ENCODE measurements around the gene LIMK2.
"Not testable (repeated sequence)": the region's sequence is repeated elsewhere in the genome, so short reads cannot be mapped to it uniquely, and the experiment has no call there.

LIMK2 gene

GRCh38 chr22:31244943-31245451 lies 32.9 kb downstream of the LIMK2 start:
- no peak for DNase-seq

GRCh38 chr22:31245998-31246397 lies 33.9 kb downstream of the LIMK2 start:
- DNase-seq, result not testable (repeated sequence)

GRCh38 chr22:31246687-31247086 lies 34.6 kb downstream of the LIMK2 start:
- DNase-seq, result no peak

DNA sequence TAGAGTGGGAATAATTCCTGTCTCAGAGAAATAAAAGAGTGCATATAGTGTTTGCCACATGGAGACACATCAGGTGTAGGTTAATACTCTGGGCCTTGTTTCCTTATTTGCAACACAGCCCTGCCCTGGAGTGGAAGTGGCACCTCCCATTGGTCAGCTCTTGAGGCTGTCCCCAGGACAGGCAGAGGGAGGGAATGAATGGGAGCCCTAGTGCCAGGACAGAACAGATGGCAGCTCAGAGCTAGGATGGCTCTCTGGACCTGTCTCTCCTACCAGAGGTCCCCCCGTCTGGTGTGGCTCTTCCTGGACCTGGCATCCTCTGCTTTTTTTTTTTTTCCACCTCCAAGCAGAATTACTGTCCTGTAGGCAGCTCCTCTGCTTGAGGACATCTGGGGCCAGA lies 35.6 kb downstream of the LIMK2 start:
- DNase-seq, result peak; percentile 61 to 78

DNA sequence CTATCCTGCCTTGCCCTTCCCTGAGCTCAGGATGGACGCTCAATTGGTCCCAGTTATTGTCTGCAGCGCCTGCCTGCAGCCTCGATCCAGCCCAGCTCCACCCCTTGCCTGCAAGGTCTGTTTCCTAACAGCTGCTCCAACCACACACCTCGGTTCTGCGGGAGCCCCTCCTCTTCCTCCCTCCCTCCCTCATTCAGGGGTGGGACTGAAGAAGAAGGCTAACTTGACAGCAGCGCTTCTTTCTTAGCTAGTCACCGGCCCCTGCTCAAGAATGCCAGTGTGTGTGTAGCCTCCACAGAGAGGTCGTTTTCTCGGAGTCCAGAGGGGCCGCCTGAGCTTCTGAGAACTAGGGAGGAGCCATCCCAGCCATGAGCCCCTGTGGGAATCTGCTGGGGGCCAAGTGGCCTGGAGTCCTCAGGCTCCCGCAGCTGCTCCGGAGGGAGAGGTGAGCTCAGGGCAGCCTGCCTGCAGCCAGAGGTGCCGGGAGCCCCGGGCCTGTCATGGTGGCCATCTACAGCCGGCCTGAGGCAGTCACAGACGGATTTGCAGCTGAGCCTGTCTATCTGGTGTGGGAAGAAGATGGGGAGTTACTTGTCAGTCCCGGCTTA lies 36.1 kb downstream of the LIMK2 start:
- peak; percentile 44 to 74 for DNase-seq

DNA sequence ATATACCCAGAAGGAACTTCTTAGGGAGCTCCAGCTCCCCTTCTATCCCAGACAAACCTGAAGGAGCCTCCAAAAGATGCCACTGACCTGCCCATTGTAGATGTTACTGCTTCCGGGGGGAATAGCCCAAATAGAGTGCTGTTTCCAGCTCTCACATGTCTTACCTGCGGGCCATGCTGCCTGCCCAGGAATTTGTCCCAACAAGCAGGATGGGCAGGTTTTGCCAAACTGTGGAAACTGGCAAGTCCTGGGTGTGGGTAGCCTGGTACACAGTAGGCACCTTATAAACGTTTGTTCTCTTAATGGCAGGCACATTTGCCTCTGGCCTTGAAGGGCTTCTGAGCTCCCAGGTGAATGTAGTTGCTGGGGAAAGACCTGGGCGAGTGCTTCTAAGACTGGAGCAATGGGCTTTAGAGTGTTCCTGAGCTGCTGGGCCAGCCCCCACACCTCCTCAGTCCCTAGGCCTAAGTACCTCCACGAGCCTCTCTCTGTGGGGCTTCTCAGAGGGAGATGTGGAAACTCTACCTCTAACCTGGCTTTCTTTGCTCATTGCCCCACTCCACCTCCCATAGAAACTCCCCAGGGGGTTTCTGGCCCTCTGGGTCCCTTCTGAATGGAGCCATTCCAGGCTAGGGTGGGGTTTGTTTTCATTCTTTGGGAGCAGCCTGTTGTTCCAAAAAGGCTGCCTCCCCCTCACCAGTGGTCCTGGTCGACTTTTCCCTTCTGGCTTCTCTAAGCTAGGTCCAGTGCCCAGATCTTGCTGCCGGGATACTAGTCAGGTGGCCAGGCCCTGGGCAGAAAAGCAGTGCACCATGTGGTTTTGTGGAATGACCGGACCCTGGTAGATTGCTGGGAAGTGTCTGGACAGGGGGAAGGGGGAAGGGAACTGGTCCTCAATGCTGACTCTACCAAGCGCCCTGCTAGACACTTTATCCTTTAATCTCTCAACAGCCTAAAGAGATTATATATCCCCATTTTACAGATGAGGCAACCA lies 37.2 kb downstream of the LIMK2 start:
- no peak for DNase-seq

GRCh38 chr22:31250740-31251600 lies 38.9 kb downstream of the LIMK2 start:
- no peak for DNase-seq

GRCh38 chr22:31253949-31254348 lies 41.9 kb downstream of the LIMK2 start:
- DNase-seq, result no peak

DNA sequence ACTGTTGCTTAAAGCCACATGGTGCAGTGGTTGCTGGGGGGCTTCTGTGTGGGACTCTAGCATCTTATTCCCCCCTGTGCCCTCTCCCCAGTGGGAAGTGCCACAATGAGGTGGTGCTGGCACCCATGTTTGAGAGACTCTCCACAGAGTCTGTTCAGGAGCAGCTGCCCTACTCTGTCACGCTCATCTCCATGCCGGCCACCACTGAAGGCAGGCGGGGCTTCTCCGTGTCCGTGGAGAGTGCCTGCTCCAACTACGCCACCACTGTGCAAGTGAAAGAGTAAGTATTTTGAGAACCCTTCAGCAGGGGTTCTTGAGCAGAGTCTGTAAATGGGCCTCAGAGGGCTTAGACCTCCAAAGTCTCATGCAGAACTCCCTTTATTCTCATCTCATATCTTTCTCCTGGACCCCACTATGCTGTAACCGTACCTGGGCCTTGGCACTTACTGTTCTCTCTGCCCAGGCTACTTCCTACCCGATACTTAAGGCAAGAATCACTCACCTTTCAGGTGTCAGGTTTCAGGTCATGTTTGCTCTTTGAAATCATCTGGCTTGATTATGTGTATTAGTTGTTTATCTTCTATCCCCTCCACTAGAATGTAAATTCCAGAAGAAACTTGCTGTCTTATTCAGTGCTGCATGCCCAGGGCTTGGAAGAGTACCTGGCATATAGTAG lies 47.8 kb downstream of the LIMK2 start:
- DNase-seq, result no peak

GRCh38 chr22:31260474-31260856 lies 48.4 kb downstream of the LIMK2 start:
- DNase-seq, result no peak

GRCh38 chr22:31262312-31263133 lies 50.4 kb downstream of the LIMK2 start:
- no peak for DNase-seq

- DNase-seq, result no peak
Measured at GRCh38 chr22:31263896-31264640, 52.0 kb downstream of the LIMK2 start.

GRCh38 chr22:31268281-31268680 lies 56.2 kb downstream of the LIMK2 start:
- DNase-seq, result no peak

DNA sequence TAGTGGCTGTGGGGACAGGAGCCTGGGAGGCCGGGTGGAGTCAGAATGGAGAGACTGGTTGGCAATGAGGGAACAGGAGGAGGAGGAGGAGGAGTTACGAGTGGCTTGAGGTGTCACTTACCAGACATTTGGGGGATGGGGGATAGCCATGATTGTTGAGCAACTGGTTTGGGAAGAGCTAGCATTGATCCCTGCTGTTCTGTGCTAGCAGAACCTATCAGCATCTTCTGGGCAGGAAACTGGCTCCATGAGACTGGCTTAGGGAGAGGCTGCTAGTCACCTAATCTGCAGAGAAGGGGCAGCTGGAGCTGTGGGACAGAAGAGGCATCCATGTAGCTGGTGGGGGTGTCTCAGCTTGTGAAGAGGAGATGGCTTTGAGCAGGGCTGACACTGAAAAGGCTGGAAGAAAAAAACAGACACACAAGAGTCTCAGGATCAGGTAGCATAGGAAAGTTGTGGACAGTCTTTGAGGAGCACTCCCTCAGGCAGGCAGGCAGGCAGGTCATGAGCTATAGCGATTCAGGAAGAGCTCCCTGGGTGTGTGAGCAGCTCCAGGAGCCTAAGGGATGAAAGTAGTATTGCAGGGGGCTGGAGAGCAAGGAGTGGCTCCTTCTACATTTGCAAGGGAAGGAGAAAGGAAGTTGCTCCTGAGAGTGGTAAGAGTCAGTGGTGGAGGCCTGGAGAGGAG lies 57.9 kb downstream of the LIMK2 start:
- no peak for DNase-seq

DNA sequence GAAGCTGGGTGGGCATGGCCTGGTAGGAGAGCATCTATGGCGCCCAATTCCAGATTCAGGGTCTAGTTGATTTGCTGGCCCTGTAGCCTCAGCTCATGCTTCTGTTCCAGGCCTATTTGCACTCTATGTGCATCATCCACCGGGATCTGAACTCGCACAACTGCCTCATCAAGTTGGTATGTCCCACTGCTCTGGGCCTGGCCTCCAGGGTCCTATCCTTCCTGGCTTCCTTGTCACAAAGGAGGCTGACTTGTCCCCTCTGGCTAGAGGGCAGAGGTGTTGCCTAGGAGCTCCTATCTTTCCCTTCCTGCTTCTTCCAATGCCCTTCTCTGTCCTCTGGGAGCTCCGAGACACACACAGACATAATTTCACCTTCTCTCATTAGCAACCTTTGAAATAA lies 58.9 kb downstream of the LIMK2 start:
- no peak for DNase-seq

- no peak for DNase-seq
Measured at GRCh38 chr22:31271485-31271884, 59.4 kb downstream of the LIMK2 start.

GRCh38 chr22:31272522-31273446 lies 60.7 kb downstream of the LIMK2 start:
- DNase-seq, result peak in 1 of 2 experiments; percentile 21

DNA sequence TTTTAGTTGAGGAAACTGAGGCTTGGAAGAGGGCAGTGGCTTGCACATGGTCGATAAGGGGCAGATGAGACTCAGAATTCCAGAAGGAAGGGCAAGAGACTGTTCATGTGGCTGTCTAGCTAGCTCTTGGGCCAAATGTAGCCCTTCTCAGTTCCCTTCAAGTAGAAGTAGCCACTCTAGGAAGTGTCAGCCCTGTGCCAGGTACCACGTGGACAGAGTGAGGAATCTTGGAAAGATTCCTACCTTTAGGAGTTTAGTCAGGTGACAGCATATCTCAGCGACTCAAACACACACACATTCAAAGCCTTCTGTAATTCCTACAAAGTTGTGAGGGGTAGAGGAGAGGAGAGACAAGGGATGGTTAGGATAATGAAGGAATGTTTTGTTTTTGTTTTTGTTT lies 61.9 kb downstream of the LIMK2 start:
- no peak for DNase-seq

GRCh38 chr22:31275018-31275417 lies 62.9 kb downstream of the LIMK2 start:
- DNase-seq, result no peak

Data from cerebellar nuclear complex (tissue), 1 donor.